Measurements from ENCODE around the gene CDK8. TPM values are rescaled to one million over a fixed set of nuclear protein-coding genes. Genes with fewer than 3 reads are reported as not detected.

CDK8 gene
- total RNA-seq, 1 donor from 2014 or later, result 25.3 TPM

GRCh38 chr13:26376430-26376829 is 122.5 kb downstream of the CDK8 start:
- no peak for TF ChIP-seq CTCF (IDR thresholded peaks at IDR 0.05; ENCODE audit: unreplicated experiment)
- Mint-ChIP-seq H3K4me3 (no peak overlapping the region), H3K27ac (no peak overlapping the region), H3K4me1 (peaks cover 7% of the 10 kb centered on the region), H3K27me3 (ENCODE audit: low read depth) (no peaks in the 10 kb centered on the region), H3K9me3 (no peaks in the 10 kb centered on the region), H3K36me3 (peaks cover 7% of the 10 kb centered on the region)
- no peak for DNase-seq (ENCODE audit: low spot score in 2 of 2, unreplicated experiment in 2 of 2)

- DNase-seq (ENCODE audit: low spot score in 2 of 2, unreplicated experiment in 2 of 2), result no peak
- H3K4me3 Mint-ChIP-seq, result no peak overlapping the region
- peaks cover 7% of the 10 kb centered on the region for H3K4me1 Mint-ChIP-seq
- TF ChIP-seq CTCF (IDR thresholded peaks at IDR 0.05; ENCODE audit: unreplicated experiment), result no peak
- no peak overlapping the region for H3K27ac Mint-ChIP-seq
- H3K9me3 Mint-ChIP-seq, result no peaks in the 10 kb centered on the region
- H3K27me3 Mint-ChIP-seq (ENCODE audit: low read depth), result no peaks in the 10 kb centered on the region
- H3K36me3 Mint-ChIP-seq, result peaks cover 7% of the 10 kb centered on the region
These were observed 123.1 kb downstream of the CDK8 start for GRCh38 chr13:26377038-26377437.

GRCh38 chr13:26378116-26378515 is 124.2 kb downstream of the CDK8 start:
- H3K4me1 Mint-ChIP-seq, result peaks cover 7% of the 10 kb centered on the region
- H3K27me3 Mint-ChIP-seq (ENCODE audit: low read depth), result no peaks in the 10 kb centered on the region
- no peak for DNase-seq (ENCODE audit: low spot score in 2 of 2, unreplicated experiment in 2 of 2)
- H3K4me3 Mint-ChIP-seq, result no peak overlapping the region
- H3K36me3 Mint-ChIP-seq, result peaks cover 9% of the 10 kb centered on the region
- no peak for TF ChIP-seq CTCF (IDR thresholded peaks at IDR 0.05; ENCODE audit: unreplicated experiment)
- no peaks in the 10 kb centered on the region for H3K9me3 Mint-ChIP-seq
- H3K27ac Mint-ChIP-seq, result no peak overlapping the region

- Mint-ChIP-seq H3K4me3 (no peak overlapping the region), H3K27me3 (ENCODE audit: low read depth) (no peaks in the 10 kb centered on the region), H3K27ac (no peak overlapping the region), H3K4me1 (peaks cover 7% of the 10 kb centered on the region), H3K9me3 (no peaks in the 10 kb centered on the region), H3K36me3 (peaks cover 9% of the 10 kb centered on the region)
- no peak for TF ChIP-seq CTCF (IDR thresholded peaks at IDR 0.05; ENCODE audit: unreplicated experiment)
- no peak for DNase-seq (ENCODE audit: low spot score in 2 of 2, unreplicated experiment in 2 of 2)
These were observed 125.9 kb downstream of the CDK8 start for GRCh38 chr13:26379831-26380230.

- Mint-ChIP-seq H3K9me3 (no peaks in the 10 kb centered on the region), H3K27me3 (ENCODE audit: low read depth) (no peaks in the 10 kb centered on the region), H3K4me3 (no peak overlapping the region), H3K36me3 (peaks cover 10% of the 10 kb centered on the region), H3K4me1 (peaks cover 7% of the 10 kb centered on the region), H3K27ac (no peak overlapping the region)
- TF ChIP-seq CTCF (IDR thresholded peaks at IDR 0.05; ENCODE audit: unreplicated experiment), result no peak
- no peak for DNase-seq (ENCODE audit: low spot score in 2 of 2, unreplicated experiment in 2 of 2)
These were observed 127.0 kb downstream of the CDK8 start for GRCh38 chr13:26380930-26381329.

GRCh38 chr13:26382366-26382765 is 128.4 kb downstream of the CDK8 start:
- Mint-ChIP-seq H3K4me1 (peaks cover 7% of the 10 kb centered on the region), H3K36me3 (peaks cover 22% of the 10 kb centered on the region), H3K4me3 (no peak overlapping the region), H3K27me3 (ENCODE audit: low read depth) (no peaks in the 10 kb centered on the region), H3K9me3 (no peaks in the 10 kb centered on the region), H3K27ac (no peak overlapping the region)
- no peak for TF ChIP-seq CTCF (IDR thresholded peaks at IDR 0.05; ENCODE audit: unreplicated experiment)
- DNase-seq (ENCODE audit: low spot score in 2 of 2, unreplicated experiment in 2 of 2), result no peak
